ENCODE results near the gene CROCC. TPM values are rescaled to one million over a fixed set of nuclear protein-coding genes. Genes with fewer than 3 reads are reported as not detected.
"Not testable (repeated sequence)": the region's sequence is repeated elsewhere in the genome, so short reads cannot be mapped to it uniquely, and the experiment has no call there.

Gene CROCC
- 2.8 and 7.6 TPM in 2 replicates for total RNA-seq (2014; rRNA removed; shearing (Covaris generic))

GRCh38 chr1:16921391-16922185, at the start of gene CROCC:
Gene CROCC, plus strand, starts transcription at chr1:16921931. Its CDS starts 88 bp downstream, at chr1:16922019.
- no peak for DNase-seq (ENCODE audit: low spot score)

- DNase-seq (ENCODE audit: low spot score), result peak; percentile 12
Observed at GRCh38 chr1:16872152-16873075, 49.3 kb upstream of the CROCC start.

GRCh38 chr1:16873076-16873879, 48.5 kb upstream of the CROCC start:
- not testable (repeated sequence) for DNase-seq (ENCODE audit: low spot score)

GRCh38 chr1:16874968-16875765, 46.6 kb upstream of the CROCC start:
- not testable (repeated sequence) for DNase-seq (ENCODE audit: low spot score)

GRCh38 chr1:16881742-16882141, 40.0 kb upstream of the CROCC start:
- not testable (repeated sequence) for DNase-seq (ENCODE audit: low spot score)

GRCh38 chr1:16882986-16883385, 38.7 kb upstream of the CROCC start:
- no peak for DNase-seq (ENCODE audit: low spot score)

- DNase-seq (ENCODE audit: low spot score), result not testable (repeated sequence)
Observed at GRCh38 chr1:16884487-16884886, 37.2 kb upstream of the CROCC start.

- no peak for DNase-seq (ENCODE audit: low spot score)
Observed at GRCh38 chr1:16886860-16887605, 34.7 kb upstream of the CROCC start.

GRCh38 chr1:16888860-16889816, 32.6 kb upstream of the CROCC start:
- DNase-seq (ENCODE audit: low spot score), result no peak

GRCh38 chr1:16890539-16891021, 31.2 kb upstream of the CROCC start:
- not testable (repeated sequence) for DNase-seq (ENCODE audit: low spot score)

- not testable (repeated sequence) for DNase-seq (ENCODE audit: low spot score)
Observed at GRCh38 chr1:16891057-16891456, 30.7 kb upstream of the CROCC start.

- not testable (repeated sequence) for DNase-seq (ENCODE audit: low spot score)
Observed at GRCh38 chr1:16892978-16893525, 28.7 kb upstream of the CROCC start.

GRCh38 chr1:16893796-16894195, 27.9 kb upstream of the CROCC start:
- not testable (repeated sequence) for DNase-seq (ENCODE audit: low spot score)

GRCh38 chr1:16894338-16894737, 27.4 kb upstream of the CROCC start:
- DNase-seq (ENCODE audit: low spot score), result not testable (repeated sequence)

- not testable (repeated sequence) for DNase-seq (ENCODE audit: low spot score)
Observed at GRCh38 chr1:16895233-16895597, 26.5 kb upstream of the CROCC start.

GRCh38 chr1:16895598-16896315, 26.0 kb upstream of the CROCC start, which contains the start of gene RNU1-2:
Gene RNU1-2, plus strand, starts transcription at chr1:16895980.
- peak; percentile 99 for DNase-seq (ENCODE audit: low spot score)

- peak; percentile 56 for DNase-seq (ENCODE audit: low spot score)
Observed at GRCh38 chr1:16896316-16897055, 25.2 kb upstream of the CROCC start.

Data from H4 (cell line).